Glutamatergic neuron (in vitro differentiated cells): ENCODE data around the gene C9orf72. TPM values are rescaled to one million over a fixed set of nuclear protein-coding genes. Genes with fewer than 3 reads are reported as not detected.
A peak's percentile ranks its signal among the peaks of the same experiment; 100 is the strongest.

Experiments
- DNase-seq: peaks from one replicate; pipeline ENCODE4 v3.0.0; 2022
- H3K27ac Mint-ChIP-seq: one replicate; pipeline ENCODE4 v1.8.0; 2020; ENCODE audit warnings: mild to moderate bottlenecking, mixed read lengths, inconsistent platforms; ENCODE audit not compliant: unreplicated experiment
- H3K27me3 Mint-ChIP-seq: one replicate; pipeline ENCODE4 v1.8.0; 2020; ENCODE audit warnings: mild to moderate bottlenecking, moderate library complexity, mixed read lengths, inconsistent platforms; ENCODE audit not compliant: unreplicated experiment
- H3K36me3 Mint-ChIP-seq: one replicate; pipeline ENCODE4 v1.8.0; 2020; ENCODE audit warnings: mild to moderate bottlenecking, mixed read lengths, inconsistent platforms; ENCODE audit not compliant: unreplicated experiment
- H3K4me1 Mint-ChIP-seq: one replicate; pipeline ENCODE4 v1.8.0; 2020; ENCODE audit warnings: mild to moderate bottlenecking, low read depth, mixed read lengths, inconsistent platforms; ENCODE audit not compliant: unreplicated experiment
- H3K4me3 Mint-ChIP-seq: one replicate; pipeline ENCODE4 v1.8.0; 2020; ENCODE audit warnings: mild to moderate bottlenecking, mixed read lengths, inconsistent platforms; ENCODE audit not compliant: unreplicated experiment
- H3K9me3 Mint-ChIP-seq: one replicate; pipeline ENCODE4 v1.8.0; 2020; ENCODE audit warnings: mild to moderate bottlenecking, moderate library complexity, mixed read lengths, inconsistent platforms; ENCODE audit not compliant: unreplicated experiment
- total RNA-seq: library from RNA; stranded (reverse); fragmentation: NEBNext Ultra II Directional; extraction: Animal tissue kit (Norgen Biotek cat#: 25700); gene quantifications from one replicate; pipeline ENCODE4 v1.2.1, GENCODE V29; 2021; ENCODE audit not compliant: unreplicated experiment
- TF ChIP-seq, protein P1 (sequence below): fragments of 200-600 bp; sonication (generic); IDR thresholded peaks from one replicate; pipeline ENCODE4 v1.5.0; 2021; ENCODE audit not compliant: partially characterized antibody, unreplicated experiment

C9orf72 gene
- total RNA-seq, 1 donor from 2014 or later = 53.9 TPM

DNA sequence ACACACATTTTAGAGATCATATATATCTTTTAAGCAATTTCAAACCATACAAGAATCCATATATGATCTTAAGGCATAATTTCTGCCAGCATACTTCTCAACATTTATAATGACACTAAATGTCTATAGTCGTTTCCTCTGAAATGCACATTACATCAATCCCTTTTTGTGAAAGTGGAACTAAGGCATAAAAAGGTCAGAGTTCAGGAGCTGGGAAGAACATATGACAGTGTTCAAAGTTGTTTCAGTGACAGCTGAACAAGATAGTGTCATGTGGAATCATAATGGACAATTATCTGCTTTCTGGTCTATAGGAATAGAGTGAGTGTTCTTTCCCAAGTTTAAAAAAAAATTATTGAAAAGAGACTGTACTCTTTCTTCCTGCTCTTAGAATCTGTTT lies 41.2 kb downstream of the C9orf72 start:
- Mint-ChIP-seq H3K36me3 (no peaks in the 10 kb centered on the region), H3K27me3 (peaks cover 3% of the 10 kb centered on the region), H3K4me3 (no peak overlapping the region), H3K4me1 (peaks cover 14% of the 10 kb centered on the region), H3K9me3 (no peaks in the 10 kb centered on the region), H3K27ac (no peak overlapping the region)
- DNase-seq = no peak
- TF ChIP-seq, protein P1, sequence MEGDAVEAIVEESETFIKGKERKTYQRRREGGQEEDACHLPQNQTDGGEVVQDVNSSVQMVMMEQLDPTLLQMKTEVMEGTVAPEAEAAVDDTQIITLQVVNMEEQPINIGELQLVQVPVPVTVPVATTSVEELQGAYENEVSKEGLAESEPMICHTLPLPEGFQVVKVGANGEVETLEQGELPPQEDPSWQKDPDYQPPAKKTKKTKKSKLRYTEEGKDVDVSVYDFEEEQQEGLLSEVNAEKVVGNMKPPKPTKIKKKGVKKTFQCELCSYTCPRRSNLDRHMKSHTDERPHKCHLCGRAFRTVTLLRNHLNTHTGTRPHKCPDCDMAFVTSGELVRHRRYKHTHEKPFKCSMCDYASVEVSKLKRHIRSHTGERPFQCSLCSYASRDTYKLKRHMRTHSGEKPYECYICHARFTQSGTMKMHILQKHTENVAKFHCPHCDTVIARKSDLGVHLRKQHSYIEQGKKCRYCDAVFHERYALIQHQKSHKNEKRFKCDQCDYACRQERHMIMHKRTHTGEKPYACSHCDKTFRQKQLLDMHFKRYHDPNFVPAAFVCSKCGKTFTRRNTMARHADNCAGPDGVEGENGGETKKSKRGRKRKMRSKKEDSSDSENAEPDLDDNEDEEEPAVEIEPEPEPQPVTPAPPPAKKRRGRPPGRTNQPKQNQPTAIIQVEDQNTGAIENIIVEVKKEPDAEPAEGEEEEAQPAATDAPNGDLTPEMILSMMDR = no peak

DNA sequence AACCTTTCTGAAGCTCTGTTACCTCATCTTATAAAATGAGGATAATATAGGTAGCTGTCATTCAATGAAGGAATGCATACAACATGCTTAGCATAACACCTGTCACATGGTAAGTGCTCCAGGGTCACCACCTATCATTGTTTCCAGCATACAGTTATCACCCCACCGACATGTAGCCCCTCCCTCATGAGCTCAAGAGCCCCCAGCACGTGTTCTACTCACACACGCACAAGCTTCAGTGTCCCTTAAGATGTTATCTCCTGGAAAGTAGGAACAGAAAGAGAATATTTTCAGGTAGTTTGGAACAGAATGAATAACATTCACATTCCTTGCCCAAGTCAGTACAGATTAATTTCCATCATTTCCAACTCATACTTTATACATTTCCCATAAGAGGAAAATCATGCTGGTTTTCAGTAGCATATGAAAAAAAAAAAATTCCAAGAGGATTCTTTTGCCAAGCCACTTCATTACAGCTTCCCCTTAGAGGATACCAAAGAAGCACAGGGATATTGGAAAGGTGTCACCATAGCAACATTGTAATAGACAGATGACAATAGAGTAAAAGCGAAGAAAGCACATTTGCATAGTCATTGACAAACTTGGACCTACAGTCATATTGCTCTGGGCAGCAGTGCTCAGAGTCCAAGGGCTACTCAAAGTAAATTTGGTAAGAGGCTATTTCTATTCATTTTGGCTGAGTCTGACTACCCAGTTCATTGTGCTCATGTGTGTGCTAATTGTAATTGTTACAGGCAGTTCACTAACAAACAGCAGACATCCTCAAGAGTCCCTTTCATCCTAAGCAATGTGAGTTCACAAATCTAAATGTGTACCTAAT lies 42.1 kb downstream of the C9orf72 start:
- TF ChIP-seq, protein P1 = no peak
- no peak overlapping the region for H3K27ac Mint-ChIP-seq
- peaks cover 14% of the 10 kb centered on the region for H3K4me1 Mint-ChIP-seq
- DNase-seq = no peak
- no peaks in the 10 kb centered on the region for H3K36me3 Mint-ChIP-seq
- H3K27me3 Mint-ChIP-seq = peaks cover 3% of the 10 kb centered on the region
- no peak overlapping the region for H3K4me3 Mint-ChIP-seq
- no peaks in the 10 kb centered on the region for H3K9me3 Mint-ChIP-seq

DNA sequence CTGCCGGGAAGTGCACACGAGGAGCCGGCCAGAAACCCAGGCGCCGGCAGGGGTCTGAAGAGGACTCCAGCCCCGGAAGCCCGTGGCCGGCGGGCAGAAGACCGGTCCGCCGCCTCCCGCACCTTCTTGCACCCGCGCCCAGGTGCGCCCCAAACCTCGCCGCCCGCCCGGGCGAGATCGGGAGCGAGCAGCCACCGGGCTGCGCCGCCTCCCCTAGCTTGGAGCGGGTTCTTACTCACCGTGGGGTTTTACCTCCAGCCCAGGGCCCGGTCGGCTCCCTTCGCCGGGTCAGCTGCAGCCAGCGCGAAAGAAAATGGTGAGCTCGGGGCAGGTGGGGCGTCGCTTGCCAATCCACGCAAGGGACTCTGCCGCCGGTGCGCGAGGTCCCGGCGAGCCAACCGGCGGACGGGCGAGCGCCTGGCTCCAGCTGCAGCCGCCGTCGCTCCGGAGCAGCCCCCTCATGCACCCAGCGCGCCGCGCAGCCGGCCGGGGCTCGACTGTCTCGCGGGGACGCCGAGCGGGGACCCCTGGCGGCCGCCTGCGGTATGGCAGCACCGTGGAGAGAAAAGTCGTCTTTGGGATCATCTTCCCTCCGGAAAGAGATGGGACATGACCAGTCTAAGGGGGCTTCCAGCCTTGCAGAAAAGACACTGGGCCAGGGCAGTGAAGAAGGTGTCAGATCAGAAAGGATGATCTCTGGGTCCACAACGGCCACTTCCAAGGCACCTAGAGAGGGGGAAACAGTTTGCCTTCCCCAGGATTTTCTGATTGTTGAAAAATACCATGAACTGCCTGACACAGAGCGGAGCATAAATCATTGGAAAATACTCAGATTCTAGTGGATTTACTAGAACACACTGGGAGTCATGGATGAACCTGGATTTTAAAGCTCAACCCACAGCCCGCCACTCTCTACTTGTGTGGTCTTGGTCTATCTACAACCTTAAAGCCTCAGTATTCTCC lies 43.7 kb downstream of the C9orf72 start, which contains the start of gene MOB3B:
Gene MOB3B, minus strand, starts transcription at position 499 of the 963 bp plus-strand sequence. CDS start 74,264 bp downstream, outside the sequence.
- peak; percentile 95 for DNase-seq
- peak within 1 kb of the TSS; percentile 91 for H3K4me3 Mint-ChIP-seq
- TF ChIP-seq, protein P1 = peak; percentile 100
- no peaks in the 10 kb centered on the region for H3K9me3 Mint-ChIP-seq
- H3K4me1 Mint-ChIP-seq = peaks cover 14% of the 10 kb centered on the region
- H3K27ac Mint-ChIP-seq = no peak within 1 kb of the TSS
- H3K36me3 Mint-ChIP-seq = no peaks in the 10 kb centered on the region
- peaks cover 3% of the 10 kb centered on the region for H3K27me3 Mint-ChIP-seq

DNA sequence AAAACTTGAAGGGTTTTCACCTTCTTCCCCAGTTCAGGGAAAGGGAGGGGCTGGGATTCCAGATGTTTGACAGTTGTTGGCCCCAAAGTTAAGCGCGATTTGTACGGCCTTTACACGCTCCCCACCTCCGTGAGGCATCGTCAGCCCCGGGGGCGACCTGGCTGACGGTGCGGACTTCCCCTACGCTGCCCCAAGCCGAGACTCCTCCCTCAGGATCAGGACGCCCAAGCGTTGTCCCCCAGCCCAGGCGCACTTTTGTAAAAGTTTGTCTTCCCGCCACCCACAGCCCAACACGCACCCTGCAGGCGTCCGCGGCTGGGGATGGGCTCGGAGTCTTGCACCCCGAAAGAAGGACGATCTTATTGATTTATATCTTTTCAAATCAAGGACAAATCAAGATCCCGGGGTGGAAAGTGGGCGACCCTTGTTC lies 44.4 kb downstream of the C9orf72 start:
- no peak for DNase-seq
- no peaks in the 10 kb centered on the region for H3K9me3 Mint-ChIP-seq
- H3K36me3 Mint-ChIP-seq = no peaks in the 10 kb centered on the region
- H3K4me3 Mint-ChIP-seq = peak overlapping the region; percentile 91
- H3K27ac Mint-ChIP-seq = no peak overlapping the region
- peaks cover 3% of the 10 kb centered on the region for H3K27me3 Mint-ChIP-seq
- TF ChIP-seq, protein P1 = no peak
- peaks cover 14% of the 10 kb centered on the region for H3K4me1 Mint-ChIP-seq
